Neural cell (in vitro differentiated cells): ENCODE data around the gene CSF2RB.

Experiments used
- EP300 ChIP-seq: fragments of 450-650 bp; conservative IDR thresholded peaks from 2 replicates; pipeline ENCODE4 v1.6.1; 2014; ENCODE audit warnings: antibody characterized with exemption, mild to moderate bottlenecking, moderate library complexity; ENCODE audit not compliant: poor library complexity, severe bottlenecking
- EZH2 ChIP-seq: fragments of 200-600, 300-800 bp; shearing (Covaris generic), sonication (generic); IDR thresholded peaks from 2 replicates; pipeline ENCODE4 v1.6.1; 2014; ENCODE audit warnings: antibody characterized with exemption, low read length, borderline replicate concordance, mild to moderate bottlenecking; ENCODE audit not compliant: insufficient read depth, poor library complexity, severe bottlenecking
- MXI1 ChIP-seq: fragments of 450-650 bp; conservative IDR thresholded peaks from 2 replicates; pipeline ENCODE4 v1.6.1; 2014; ENCODE audit warnings: antibody characterized with exemption, mild to moderate bottlenecking; ENCODE audit not compliant: poor library complexity, severe bottlenecking
- POLR2AphosphoS5 ChIP-seq: IDR thresholded peaks from 2 replicates; pipeline ENCODE4 v1.6.1; 2012
- TAF1 ChIP-seq: IDR thresholded peaks from 2 replicates; pipeline ENCODE4 v1.6.1; 2012; ENCODE audit warnings: low read depth
- TF ChIP-seq, protein P1 (sequence below): fragments of 450-650 bp; IDR thresholded peaks from 2 replicates; pipeline ENCODE4 v1.5.1; 2014; ENCODE audit warnings: antibody characterized with exemption, mild to moderate bottlenecking, moderate library complexity; ENCODE audit not compliant: poor library complexity, severe bottlenecking
- TF ChIP-seq, protein P2 (sequence below): IDR thresholded peaks from 2 replicates; pipeline ENCODE4 v1.6.1; 2012; ENCODE audit warnings: borderline replicate concordance

DNA sequence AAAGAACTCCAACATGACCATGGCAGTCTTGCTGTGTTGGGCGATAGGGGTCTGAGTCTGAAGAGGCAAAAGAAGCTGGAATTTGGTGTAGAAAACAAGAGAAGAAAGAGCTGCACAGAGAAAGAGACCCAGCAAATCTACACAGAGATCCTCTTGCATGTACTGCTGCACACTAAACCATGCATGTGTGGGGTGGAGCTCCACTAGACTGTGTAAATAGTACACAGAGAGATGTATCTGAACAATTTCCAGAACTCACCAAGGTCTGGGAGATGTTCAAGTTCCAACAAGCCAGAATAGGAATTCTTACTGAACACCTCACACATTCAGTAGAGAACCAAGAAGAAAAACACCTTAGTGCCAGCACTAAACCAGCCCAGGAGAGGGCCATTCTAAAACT lies 42.3 kb downstream of the CSF2RB start:
- TF ChIP-seq, protein P1, sequence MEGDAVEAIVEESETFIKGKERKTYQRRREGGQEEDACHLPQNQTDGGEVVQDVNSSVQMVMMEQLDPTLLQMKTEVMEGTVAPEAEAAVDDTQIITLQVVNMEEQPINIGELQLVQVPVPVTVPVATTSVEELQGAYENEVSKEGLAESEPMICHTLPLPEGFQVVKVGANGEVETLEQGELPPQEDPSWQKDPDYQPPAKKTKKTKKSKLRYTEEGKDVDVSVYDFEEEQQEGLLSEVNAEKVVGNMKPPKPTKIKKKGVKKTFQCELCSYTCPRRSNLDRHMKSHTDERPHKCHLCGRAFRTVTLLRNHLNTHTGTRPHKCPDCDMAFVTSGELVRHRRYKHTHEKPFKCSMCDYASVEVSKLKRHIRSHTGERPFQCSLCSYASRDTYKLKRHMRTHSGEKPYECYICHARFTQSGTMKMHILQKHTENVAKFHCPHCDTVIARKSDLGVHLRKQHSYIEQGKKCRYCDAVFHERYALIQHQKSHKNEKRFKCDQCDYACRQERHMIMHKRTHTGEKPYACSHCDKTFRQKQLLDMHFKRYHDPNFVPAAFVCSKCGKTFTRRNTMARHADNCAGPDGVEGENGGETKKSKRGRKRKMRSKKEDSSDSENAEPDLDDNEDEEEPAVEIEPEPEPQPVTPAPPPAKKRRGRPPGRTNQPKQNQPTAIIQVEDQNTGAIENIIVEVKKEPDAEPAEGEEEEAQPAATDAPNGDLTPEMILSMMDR, result no peak
- TF ChIP-seq MXI1 (no peak), TAF1 (no peak), EZH2 (no peak), POLR2AphosphoS5 (no peak), EP300 (no peak)
- TF ChIP-seq, protein P2, sequence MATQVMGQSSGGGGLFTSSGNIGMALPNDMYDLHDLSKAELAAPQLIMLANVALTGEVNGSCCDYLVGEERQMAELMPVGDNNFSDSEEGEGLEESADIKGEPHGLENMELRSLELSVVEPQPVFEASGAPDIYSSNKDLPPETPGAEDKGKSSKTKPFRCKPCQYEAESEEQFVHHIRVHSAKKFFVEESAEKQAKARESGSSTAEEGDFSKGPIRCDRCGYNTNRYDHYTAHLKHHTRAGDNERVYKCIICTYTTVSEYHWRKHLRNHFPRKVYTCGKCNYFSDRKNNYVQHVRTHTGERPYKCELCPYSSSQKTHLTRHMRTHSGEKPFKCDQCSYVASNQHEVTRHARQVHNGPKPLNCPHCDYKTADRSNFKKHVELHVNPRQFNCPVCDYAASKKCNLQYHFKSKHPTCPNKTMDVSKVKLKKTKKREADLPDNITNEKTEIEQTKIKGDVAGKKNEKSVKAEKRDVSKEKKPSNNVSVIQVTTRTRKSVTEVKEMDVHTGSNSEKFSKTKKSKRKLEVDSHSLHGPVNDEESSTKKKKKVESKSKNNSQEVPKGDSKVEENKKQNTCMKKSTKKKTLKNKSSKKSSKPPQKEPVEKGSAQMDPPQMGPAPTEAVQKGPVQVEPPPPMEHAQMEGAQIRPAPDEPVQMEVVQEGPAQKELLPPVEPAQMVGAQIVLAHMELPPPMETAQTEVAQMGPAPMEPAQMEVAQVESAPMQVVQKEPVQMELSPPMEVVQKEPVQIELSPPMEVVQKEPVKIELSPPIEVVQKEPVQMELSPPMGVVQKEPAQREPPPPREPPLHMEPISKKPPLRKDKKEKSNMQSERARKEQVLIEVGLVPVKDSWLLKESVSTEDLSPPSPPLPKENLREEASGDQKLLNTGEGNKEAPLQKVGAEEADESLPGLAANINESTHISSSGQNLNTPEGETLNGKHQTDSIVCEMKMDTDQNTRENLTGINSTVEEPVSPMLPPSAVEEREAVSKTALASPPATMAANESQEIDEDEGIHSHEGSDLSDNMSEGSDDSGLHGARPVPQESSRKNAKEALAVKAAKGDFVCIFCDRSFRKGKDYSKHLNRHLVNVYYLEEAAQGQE, result no peak
